HepG2 (cell line): ENCODE results near the gene CENPB. TPM values are rescaled to one million over a fixed set of nuclear protein-coding genes. Genes with fewer than 3 reads are reported as not detected.
A peak's percentile ranks its signal among the peaks of the same experiment; 100 is the strongest.

Source experiments
- CREM ChIP-seq, 2 experiments: sonication (generic) in 1 of 2; formaldehyde crosslinking in 1 of 2; IDR thresholded peaks; 2 replicates each; pipeline versions ENCODE4 v1.4.0 to v1.6.1; 2016 to 2020; ENCODE audit warnings: antibody characterized with exemption in 1 of 2, mild to moderate bottlenecking in 1 of 2, missing genetic modification reagents in 1 of 2
- FOXA1 ChIP-seq, 2 experiments: fragments of 450-650 bp in 1 of 2; sonication (generic) in 1 of 2; formaldehyde crosslinking in 1 of 2; IDR thresholded peaks; 2 replicates each; pipeline versions ENCODE4 v1.4.0 to v1.6.1; 2016 to 2020; ENCODE audit warnings: missing genetic modification reagents in 1 of 2
- KDM5A ChIP-seq: fragments of 200-600 bp; sonication (generic); IDR thresholded peaks from 2 replicates; pipeline ENCODE4 v1.7.0; 2018; ENCODE audit warnings: antibody characterized with exemption, mild to moderate bottlenecking, low read length, borderline replicate concordance
- ZNF30 ChIP-seq: sonication (generic); formaldehyde crosslinking; IDR thresholded peaks from 2 replicates; pipeline ENCODE4 v1.5.0; 2020; ENCODE audit warnings: mild to moderate bottlenecking, missing genetic modification reagents
- ZNF598 ChIP-seq: sonication (generic); formaldehyde crosslinking; IDR thresholded peaks from 2 replicates; pipeline ENCODE4 v1.5.1; 2020; ENCODE audit warnings: mild to moderate bottlenecking, missing genetic modification reagents, borderline replicate concordance
- ZNF670 ChIP-seq: sonication (generic); formaldehyde crosslinking; IDR thresholded peaks from 2 replicates; pipeline ENCODE4 v1.8.0; 2022; ENCODE audit warnings: mild to moderate bottlenecking, missing genetic modification reagents, borderline replicate concordance
- polyA plus RNA-seq, 8 experiments: library from polyadenylated mRNA; depleted of rRNA in 3 of 8; stranded (reverse) in 7 of 8; unstranded in 1 of 8; fragments of >200 nt; fragmentation: Illumina TruSeq in 4 of 8; extraction: Trizol in 4 of 8; gene quantifications; 2 replicates each; pipeline versions ENCODE4 v1.2.1 to v1.2.3, GENCODE V29; 2011 to 2016; ENCODE audit warnings: low read depth in 4 of 8, missing spikeins in 1 of 8, mixed read lengths in 1 of 8; ENCODE audit not compliant: insufficient read depth in 1 of 8
- total RNA-seq, 5 experiments: library from RNA; depleted of rRNA; stranded (reverse); fragments of >200 nt; fragmentation: Illumina TruSeq; extraction: Trizol; gene quantifications; 2 replicates each; pipeline ENCODE4 v1.2.3, GENCODE V29; 2016; ENCODE audit warnings: low read depth in 1 of 5
- TF ChIP-seq, protein P1 (sequence below): sonication (generic); formaldehyde crosslinking; IDR thresholded peaks from 2 replicates; pipeline ENCODE4 v1.4.0; 2020; ENCODE audit warnings: missing genetic modification reagents, borderline replicate concordance
- TF ChIP-seq, protein P2 (sequence below): IDR thresholded peaks from 2 replicates; pipeline ENCODE4 v1.6.1; 2016; ENCODE audit warnings: mild to moderate bottlenecking
- TF ChIP-seq, protein P3 (sequence below): sonication (generic); formaldehyde crosslinking; IDR thresholded peaks from 2 replicates; pipeline ENCODE4 v1.8.0; 2022; ENCODE audit warnings: low read depth, missing genetic modification reagents
- TF ChIP-seq, protein P4 (sequence below): sonication (generic); formaldehyde crosslinking; IDR thresholded peaks from 2 replicates; pipeline ENCODE4 v1.8.1; 2022; ENCODE audit warnings: mild to moderate bottlenecking, missing genetic modification reagents
- TF ChIP-seq, protein P5 (sequence below): sonication (generic); formaldehyde crosslinking; IDR thresholded peaks from 2 replicates; pipeline ENCODE4 v1.8.1; 2023; ENCODE audit warnings: missing genetic modification reagents, mild to moderate bottlenecking, borderline replicate concordance
- TF ChIP-seq, protein P6 (sequence below): sonication (generic); formaldehyde crosslinking; IDR thresholded peaks from 2 replicates; pipeline ENCODE4 v1.5.1; 2020; ENCODE audit warnings: mild to moderate bottlenecking, missing genetic modification reagents, borderline replicate concordance

CENPB gene
- total and polyA plus RNA-seq, 2 of the 13 experiments (the other 11 are each of a cell fraction or from before 2014, with no cell fraction given): 10.4 to 54.5 TPM

DNA sequence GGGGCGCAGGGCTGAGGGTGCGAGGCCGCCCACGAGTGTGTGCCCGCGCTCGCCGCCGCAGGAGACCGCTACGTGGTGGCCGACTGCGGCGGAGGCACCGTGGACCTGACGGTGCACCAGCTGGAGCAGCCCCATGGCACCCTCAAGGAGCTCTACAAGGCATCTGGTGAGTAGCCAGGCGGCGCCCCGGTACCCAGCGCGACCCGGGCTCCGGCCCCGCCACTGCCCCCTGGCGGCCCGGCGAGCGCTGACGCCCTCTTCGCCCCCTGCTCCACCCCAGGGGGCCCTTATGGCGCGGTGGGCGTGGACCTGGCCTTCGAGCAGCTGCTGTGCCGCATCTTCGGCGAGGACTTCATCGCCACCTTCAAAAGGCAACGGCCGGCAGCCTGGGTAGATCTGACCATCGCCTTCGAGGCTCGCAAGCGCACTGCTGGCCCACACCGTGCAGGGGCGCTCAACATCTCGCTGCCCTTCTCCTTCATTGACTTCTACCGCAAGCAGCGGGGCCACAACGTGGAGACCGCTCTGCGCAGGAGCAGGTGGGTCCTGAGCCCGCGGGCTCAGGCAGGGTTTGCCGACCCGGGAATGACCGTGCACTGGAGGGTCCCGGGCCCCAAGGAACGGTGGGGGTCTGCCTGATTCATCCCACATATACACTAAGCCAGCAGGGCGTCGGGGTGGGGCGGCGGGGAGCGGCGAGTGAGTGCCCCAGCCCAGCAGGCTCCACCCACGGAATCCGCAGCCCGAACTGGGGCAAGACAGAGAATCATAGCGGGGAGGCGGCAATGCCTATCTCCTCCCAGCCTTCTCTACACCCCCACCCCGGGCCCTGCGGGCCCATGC is 36.6 kb downstream of the CENPB start (continued):
- TF ChIP-seq CREM (IDR thresholded peaks at IDR 0.05) (no peak), CREM (CRISPR knock-in tag; IDR thresholded peaks at IDR 0.05) (no peak), KDM5A (no peak), FOXA1 (IDR thresholded peaks at IDR 0.05) (no peak), FOXA1 (CRISPR knock-in tag; IDR thresholded peaks at IDR 0.05) (peak; percentile 13; the same call in 1 of the 2 replicates), ZNF670 (CRISPR knock-in tag) (peak; percentile 37; the same call in 1 of the 2 replicates), ZNF30 (CRISPR knock-in tag) (0 out of 2 replicates have a peak, but pooled peaks have one; percentile 25), ZNF598 (CRISPR knock-in tag) (no peak)
- TF ChIP-seq, protein P1, sequence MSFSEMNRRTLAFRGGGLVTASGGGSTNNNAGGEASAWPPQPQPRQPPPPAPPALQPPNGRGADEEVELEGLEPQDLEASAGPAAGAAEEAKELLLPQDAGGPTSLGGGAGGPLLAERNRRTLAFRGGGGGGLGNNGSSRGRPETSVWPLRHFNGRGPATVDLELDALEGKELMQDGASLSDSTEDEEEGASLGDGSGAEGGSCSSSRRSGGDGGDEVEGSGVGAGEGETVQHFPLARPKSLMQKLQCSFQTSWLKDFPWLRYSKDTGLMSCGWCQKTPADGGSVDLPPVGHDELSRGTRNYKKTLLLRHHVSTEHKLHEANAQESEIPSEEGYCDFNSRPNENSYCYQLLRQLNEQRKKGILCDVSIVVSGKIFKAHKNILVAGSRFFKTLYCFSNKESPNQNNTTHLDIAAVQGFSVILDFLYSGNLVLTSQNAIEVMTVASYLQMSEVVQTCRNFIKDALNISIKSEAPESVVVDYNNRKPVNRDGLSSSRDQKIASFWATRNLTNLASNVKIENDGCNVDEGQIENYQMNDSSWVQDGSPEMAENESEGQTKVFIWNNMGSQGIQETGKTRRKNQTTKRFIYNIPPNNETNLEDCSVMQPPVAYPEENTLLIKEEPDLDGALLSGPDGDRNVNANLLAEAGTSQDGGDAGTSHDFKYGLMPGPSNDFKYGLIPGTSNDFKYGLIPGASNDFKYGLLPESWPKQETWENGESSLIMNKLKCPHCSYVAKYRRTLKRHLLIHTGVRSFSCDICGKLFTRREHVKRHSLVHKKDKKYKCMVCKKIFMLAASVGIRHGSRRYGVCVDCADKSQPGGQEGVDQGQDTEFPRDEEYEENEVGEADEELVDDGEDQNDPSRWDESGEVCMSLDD (CRISPR knock-in tag): 0 out of 2 replicates have a peak, but pooled peaks have one; percentile 29
- TF ChIP-seq, protein P2, sequence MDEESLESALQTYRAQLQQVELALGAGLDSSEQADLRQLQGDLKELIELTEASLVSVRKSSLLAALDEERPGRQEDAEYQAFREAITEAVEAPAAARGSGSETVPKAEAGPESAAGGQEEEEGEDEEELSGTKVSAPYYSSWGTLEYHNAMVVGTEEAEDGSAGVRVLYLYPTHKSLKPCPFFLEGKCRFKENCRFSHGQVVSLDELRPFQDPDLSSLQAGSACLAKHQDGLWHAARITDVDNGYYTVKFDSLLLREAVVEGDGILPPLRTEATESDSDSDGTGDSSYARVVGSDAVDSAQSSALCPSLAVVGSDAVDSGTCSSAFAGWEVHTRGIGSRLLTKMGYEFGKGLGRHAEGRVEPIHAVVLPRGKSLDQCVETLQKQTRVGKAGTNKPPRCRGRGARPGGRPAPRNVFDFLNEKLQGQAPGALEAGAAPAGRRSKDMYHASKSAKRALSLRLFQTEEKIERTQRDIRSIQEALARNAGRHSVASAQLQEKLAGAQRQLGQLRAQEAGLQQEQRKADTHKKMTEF (CRISPR knock-in tag): peak; percentile 84; the same call in 1 of the 2 replicates
- TF ChIP-seq, protein P3, sequence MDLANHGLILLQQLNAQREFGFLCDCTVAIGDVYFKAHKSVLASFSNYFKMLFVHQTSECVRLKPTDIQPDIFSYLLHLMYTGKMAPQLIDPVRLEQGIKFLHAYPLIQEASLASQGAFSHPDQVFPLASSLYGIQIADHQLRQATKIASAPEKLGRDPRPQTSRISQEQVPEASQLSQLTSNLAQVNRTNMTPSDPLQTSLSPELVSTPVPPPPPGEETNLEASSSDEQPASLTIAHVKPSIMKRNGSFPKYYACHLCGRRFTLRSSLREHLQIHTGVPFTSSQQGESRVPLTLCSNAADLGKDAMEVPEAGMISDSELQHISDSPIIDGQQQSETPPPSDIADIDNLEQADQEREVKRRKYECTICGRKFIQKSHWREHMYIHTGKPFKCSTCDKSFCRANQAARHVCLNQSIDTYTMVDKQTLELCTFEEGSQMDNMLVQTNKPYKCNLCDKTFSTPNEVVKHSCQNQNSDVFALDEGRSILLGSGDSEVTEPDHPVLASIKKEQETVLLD (CRISPR knock-in tag): no peak
- TF ChIP-seq, protein P4, sequence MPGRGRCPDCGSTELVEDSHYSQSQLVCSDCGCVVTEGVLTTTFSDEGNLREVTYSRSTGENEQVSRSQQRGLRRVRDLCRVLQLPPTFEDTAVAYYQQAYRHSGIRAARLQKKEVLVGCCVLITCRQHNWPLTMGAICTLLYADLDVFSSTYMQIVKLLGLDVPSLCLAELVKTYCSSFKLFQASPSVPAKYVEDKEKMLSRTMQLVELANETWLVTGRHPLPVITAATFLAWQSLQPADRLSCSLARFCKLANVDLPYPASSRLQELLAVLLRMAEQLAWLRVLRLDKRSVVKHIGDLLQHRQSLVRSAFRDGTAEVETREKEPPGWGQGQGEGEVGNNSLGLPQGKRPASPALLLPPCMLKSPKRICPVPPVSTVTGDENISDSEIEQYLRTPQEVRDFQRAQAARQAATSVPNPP (CRISPR knock-in tag): peak; percentile 76; the same call in 1 of the 2 replicates
- TF ChIP-seq, protein P5, sequence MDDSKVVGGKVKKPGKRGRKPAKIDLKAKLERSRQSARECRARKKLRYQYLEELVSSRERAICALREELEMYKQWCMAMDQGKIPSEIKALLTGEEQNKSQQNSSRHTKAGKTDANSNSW: peak; percentile 39; the same call in 1 of the 2 replicates
- TF ChIP-seq, protein P6, sequence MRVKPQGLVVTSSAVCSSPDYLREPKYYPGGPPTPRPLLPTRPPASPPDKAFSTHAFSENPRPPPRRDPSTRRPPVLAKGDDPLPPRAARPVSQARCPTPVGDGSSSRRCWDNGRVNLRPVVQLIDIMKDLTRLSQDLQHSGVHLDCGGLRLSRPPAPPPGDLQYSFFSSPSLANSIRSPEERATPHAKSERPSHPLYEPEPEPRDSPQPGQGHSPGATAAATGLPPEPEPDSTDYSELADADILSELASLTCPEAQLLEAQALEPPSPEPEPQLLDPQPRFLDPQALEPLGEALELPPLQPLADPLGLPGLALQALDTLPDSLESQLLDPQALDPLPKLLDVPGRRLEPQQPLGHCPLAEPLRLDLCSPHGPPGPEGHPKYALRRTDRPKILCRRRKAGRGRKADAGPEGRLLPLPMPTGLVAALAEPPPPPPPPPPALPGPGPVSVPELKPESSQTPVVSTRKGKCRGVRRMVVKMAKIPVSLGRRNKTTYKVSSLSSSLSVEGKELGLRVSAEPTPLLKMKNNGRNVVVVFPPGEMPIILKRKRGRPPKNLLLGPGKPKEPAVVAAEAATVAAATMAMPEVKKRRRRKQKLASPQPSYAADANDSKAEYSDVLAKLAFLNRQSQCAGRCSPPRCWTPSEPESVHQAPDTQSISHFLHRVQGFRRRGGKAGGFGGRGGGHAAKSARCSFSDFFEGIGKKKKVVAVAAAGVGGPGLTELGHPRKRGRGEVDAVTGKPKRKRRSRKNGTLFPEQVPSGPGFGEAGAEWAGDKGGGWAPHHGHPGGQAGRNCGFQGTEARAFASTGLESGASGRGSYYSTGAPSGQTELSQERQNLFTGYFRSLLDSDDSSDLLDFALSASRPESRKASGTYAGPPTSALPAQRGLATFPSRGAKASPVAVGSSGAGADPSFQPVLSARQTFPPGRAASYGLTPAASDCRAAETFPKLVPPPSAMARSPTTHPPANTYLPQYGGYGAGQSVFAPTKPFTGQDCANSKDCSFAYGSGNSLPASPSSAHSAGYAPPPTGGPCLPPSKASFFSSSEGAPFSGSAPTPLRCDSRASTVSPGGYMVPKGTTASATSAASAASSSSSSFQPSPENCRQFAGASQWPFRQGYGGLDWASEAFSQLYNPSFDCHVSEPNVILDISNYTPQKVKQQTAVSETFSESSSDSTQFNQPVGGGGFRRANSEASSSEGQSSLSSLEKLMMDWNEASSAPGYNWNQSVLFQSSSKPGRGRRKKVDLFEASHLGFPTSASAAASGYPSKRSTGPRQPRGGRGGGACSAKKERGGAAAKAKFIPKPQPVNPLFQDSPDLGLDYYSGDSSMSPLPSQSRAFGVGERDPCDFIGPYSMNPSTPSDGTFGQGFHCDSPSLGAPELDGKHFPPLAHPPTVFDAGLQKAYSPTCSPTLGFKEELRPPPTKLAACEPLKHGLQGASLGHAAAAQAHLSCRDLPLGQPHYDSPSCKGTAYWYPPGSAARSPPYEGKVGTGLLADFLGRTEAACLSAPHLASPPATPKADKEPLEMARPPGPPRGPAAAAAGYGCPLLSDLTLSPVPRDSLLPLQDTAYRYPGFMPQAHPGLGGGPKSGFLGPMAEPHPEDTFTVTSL (CRISPR knock-in tag): no peak
